OCI-LY7 (cell line): ENCODE measurements around the gene OSBPL3.

Experiments used
- CTCF ChIP-seq: fragments of 200-600 bp; sonication (generic); conservative IDR thresholded peaks from 2 replicates; pipeline ENCODE4 v1.5.1; 2014; ENCODE audit warnings: mild to moderate bottlenecking, antibody characterized with exemption, low read length, moderate library complexity, mixed read lengths
- EZH2phosphoT487 ChIP-seq: fragments of 200-600 bp; sonication (generic); IDR thresholded peaks from 2 replicates; pipeline ENCODE4 v1.6.1; 2018; ENCODE audit warnings: low read depth, borderline replicate concordance, mild to moderate bottlenecking, mixed run types, antibody characterized with exemption, low read length, moderate library complexity, mixed read lengths

DNA sequence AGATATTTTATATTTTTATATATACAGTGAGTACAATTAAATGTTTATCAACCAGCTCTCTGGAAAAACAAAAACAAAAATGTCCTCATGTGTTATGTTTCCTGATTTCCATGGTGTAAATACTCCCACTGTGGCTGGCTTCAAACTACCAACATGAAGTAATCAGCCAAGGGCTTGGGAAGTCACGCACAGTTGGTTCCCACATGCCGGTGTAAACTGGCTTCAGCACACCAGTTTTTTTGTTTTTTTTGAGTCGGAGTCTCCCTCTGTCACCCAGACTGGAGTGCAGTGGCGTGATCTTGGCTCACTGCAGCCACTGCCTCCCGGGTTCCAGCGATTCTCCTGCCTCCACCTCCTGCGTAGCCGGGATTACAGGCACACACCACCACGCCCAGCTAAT is 11.8 kb downstream of the OSBPL3 start:
- TF ChIP-seq CTCF (no peak), EZH2phosphoT487 (no peak)
